Testis (tissue), 3 donors: ENCODE results near the gene BEAN1. TPM values are rescaled to one million over a fixed set of nuclear protein-coding genes. Genes with fewer than 3 reads are reported as not detected.

ENCODE experiments used
- DNase-seq: peaks from one replicate; pipeline ENCODE4 v3.0.0-alpha.2; 2019
- H3K27ac ChIP-seq, 2 donors: fragments of 200-600 bp; sonication (generic); one replicate each; pipeline ENCODE4 v1.5.1; 2019
- H3K27me3 ChIP-seq: fragments of 200-600 bp; sonication (generic); one replicate; pipeline ENCODE4 v1.5.1; 2019
- H3K36me3 ChIP-seq: fragments of 200-600 bp; sonication (generic); one replicate; pipeline ENCODE4 v1.5.1; 2017; ENCODE audit warnings: low read depth; ENCODE audit errors: missing control alignments
- H3K4me1 ChIP-seq: fragments of 200-600 bp; sonication (generic); one replicate; pipeline ENCODE4 v1.5.1; 2019
- H3K4me3 ChIP-seq, 2 donors: fragments of 200-600 bp; sonication (generic); one replicate each; pipeline ENCODE4 v1.5.1; 2017 to 2019
- H3K9me3 ChIP-seq: fragments of 200-600 bp; sonication (generic); one replicate; pipeline ENCODE4 v1.5.1; 2017
- POLR2A ChIP-seq: fragments of 450-650 bp; IDR thresholded peaks from one replicate; pipeline ENCODE4 v1.6.1; 2017; ENCODE audit warnings: antibody characterized with exemption, mild to moderate bottlenecking, moderate library complexity
- WGBS, 2 donors: methylation state at CpG; one replicate each; pipeline ENCODE4 v1.1.5; 2018; 5-methylcytosine and 5-hydroxymethylcytosine counted together
- intact Hi-C: fragments of 100-400 bp; cut with DNase I; formaldehyde crosslinking; loops from one replicate; pipeline ENCODE4 v1.15.1; 2023; ENCODE audit warnings: low total_unique reads
- polyA plus RNA-seq: library from polyadenylated mRNA; stranded (reverse); fragments of 350-450 nt; fragmentation: Illumina TruSeq; extraction: RNeasy Lipid Tissue Mini Kit (QIAGEN cat#74804); gene quantifications from one replicate; pipeline ENCODE4 v1.2.3, GENCODE V29; 2014; ENCODE audit warnings: low read depth, low replicate concordance; ENCODE audit not compliant: insufficient read depth
- total RNA-seq, 2 donors: library from RNA; depleted of rRNA; stranded (reverse); fragments of >200 nt; gene quantifications; one replicate each; pipeline ENCODE4 v1.2.3, GENCODE V29; 2016
- TF ChIP-seq, protein P1 (sequence below), 3 experiments: fragments of 450-650 bp in 2 of 3; fragments of 200-600 bp in 1 of 3; sonication (generic) in 1 of 3; IDR thresholded peaks; one replicate each; pipeline ENCODE4 v1.5.1; 2016 to 2019; ENCODE audit warnings: antibody characterized with exemption in 3 of 3, mild to moderate bottlenecking in 2 of 3, moderate library complexity in 1 of 3

Gene BEAN1
- total and polyA plus RNA-seq, 3 donors from 2014 or later: 4.2 to 18.0 (median 6.1) TPM

DNA sequence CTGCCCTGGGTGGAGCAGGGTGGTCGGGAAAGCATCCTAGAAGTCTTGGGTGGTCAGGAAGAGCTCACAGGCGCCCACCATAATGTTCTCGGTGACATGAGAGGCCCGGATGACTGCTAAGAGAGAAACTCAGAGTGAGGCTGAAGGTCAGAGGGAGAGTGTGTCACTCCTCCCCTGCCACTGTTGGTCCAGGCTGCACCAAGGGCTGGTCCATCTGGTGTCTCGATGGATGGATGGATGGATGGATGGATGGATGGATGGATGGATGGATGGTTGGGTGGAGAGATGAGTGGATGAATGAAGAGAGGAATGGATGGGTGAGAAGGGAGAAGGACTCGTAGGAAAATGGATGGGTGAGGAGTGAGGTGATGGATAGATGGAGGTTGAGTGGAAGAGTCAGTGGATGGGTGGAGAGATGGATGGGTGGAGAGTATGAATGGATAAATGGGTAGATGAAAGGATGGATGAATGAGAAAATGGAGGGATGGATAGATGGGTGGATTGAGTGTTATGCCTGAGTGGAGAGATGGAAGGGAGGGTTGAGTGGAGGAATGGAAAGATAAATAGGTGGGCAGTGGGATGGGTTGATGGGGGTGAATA lies 43.0 kb downstream of the BEAN1 start:
- intact Hi-C loops: loop anchor here (10.0 kb wide), 1 partner anchor 65 kb away; no protein-coding TSS in a partner anchor

GRCh38 chr16:66470556-66470955 lies 43.5 kb downstream of the BEAN1 start:
- TF ChIP-seq POLR2A: no peak
- TF ChIP-seq, protein P1, sequence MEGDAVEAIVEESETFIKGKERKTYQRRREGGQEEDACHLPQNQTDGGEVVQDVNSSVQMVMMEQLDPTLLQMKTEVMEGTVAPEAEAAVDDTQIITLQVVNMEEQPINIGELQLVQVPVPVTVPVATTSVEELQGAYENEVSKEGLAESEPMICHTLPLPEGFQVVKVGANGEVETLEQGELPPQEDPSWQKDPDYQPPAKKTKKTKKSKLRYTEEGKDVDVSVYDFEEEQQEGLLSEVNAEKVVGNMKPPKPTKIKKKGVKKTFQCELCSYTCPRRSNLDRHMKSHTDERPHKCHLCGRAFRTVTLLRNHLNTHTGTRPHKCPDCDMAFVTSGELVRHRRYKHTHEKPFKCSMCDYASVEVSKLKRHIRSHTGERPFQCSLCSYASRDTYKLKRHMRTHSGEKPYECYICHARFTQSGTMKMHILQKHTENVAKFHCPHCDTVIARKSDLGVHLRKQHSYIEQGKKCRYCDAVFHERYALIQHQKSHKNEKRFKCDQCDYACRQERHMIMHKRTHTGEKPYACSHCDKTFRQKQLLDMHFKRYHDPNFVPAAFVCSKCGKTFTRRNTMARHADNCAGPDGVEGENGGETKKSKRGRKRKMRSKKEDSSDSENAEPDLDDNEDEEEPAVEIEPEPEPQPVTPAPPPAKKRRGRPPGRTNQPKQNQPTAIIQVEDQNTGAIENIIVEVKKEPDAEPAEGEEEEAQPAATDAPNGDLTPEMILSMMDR (IDR thresholded peaks at IDR 0.05): no peak
- H3K27me3 ChIP-seq: no peaks in the 10 kb centered on the region
- H3K36me3 ChIP-seq: no peaks in the 10 kb centered on the region
- intact Hi-C loops: loop anchor here (10.0 kb wide), 1 partner anchor 66 kb away; no protein-coding TSS in a partner anchor
- no peak overlapping the region for H3K4me3 ChIP-seq
- H3K27ac ChIP-seq: no peak overlapping the region
- DNase-seq: no peak
- no peaks in the 10 kb centered on the region for H3K9me3 ChIP-seq
- no peaks in the 10 kb centered on the region for H3K4me1 ChIP-seq
- 74 to 83% methylated on average over 2 of the region's 2 CpGs for WGBS, 2 donors

More for the DNA sequence above, 43.0 kb downstream of the BEAN1 start:
- H3K36me3 ChIP-seq: no peaks in the 10 kb centered on the region
- TF ChIP-seq, protein P1 (IDR thresholded peaks at IDR 0.05): no peak
- no peak for TF ChIP-seq POLR2A
- no peak for DNase-seq
- WGBS, 2 donors: 78 to 96% methylated on average over 6 of the region's 6 CpGs
- H3K27ac ChIP-seq: no peak overlapping the region
- no peaks in the 10 kb centered on the region for H3K4me1 ChIP-seq
- no peaks in the 10 kb centered on the region for H3K9me3 ChIP-seq
- H3K4me3 ChIP-seq: no peak overlapping the region
- no peaks in the 10 kb centered on the region for H3K27me3 ChIP-seq

DNA sequence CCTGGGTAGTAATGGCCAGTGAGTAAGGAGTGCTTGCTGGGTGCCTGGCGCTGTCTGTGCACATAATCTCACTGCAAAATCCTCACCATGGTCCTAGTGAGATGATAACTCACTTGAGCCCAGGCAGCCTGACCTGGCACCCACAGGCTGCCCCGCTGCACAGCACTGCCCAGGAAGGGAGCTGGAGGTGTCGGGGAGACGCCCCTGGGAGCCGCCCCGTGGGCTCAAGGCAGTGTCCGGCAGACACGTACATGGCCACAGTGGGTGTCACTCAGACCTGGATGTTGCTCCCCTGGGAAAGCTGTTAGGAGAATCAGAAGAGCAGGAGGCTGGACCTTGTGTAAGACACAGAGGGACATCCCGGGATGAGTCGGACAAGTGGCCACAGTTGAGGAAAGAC lies 44.2 kb downstream of the BEAN1 start:
- H3K9me3 ChIP-seq: no peaks in the 10 kb centered on the region
- DNase-seq: no peak
- H3K27ac ChIP-seq: no peak overlapping the region
- intact Hi-C loops: loop anchor here (10.0 kb wide), 1 partner anchor 66 kb away; no protein-coding TSS in a partner anchor
- H3K36me3 ChIP-seq: no peaks in the 10 kb centered on the region
- no peak overlapping the region for H3K4me3 ChIP-seq
- no peak for TF ChIP-seq POLR2A
- TF ChIP-seq, protein P1 (IDR thresholded peaks at IDR 0.05): no peak
- no peaks in the 10 kb centered on the region for H3K27me3 ChIP-seq
- 96 to 98% methylated on average over 10 of the region's 10 CpGs for WGBS, 2 donors
- H3K4me1 ChIP-seq: no peaks in the 10 kb centered on the region

GRCh38 chr16:66471716-66472393 lies 44.8 kb downstream of the BEAN1 start:
- H3K27ac ChIP-seq: no peak overlapping the region
- intact Hi-C loops: loop anchor here (10.0 kb wide), 1 partner anchor 67 kb away; no protein-coding TSS in a partner anchor
- TF ChIP-seq, protein P1 (IDR thresholded peaks at IDR 0.05): no peak
- TF ChIP-seq POLR2A: no peak
- H3K4me3 ChIP-seq: no peak overlapping the region
- H3K4me1 ChIP-seq: no peaks in the 10 kb centered on the region
- no peaks in the 10 kb centered on the region for H3K36me3 ChIP-seq
- no peaks in the 10 kb centered on the region for H3K27me3 ChIP-seq
- DNase-seq: no peak
- WGBS, 2 donors: 94 to 95% methylated on average over 10 of the region's 10 CpGs
- no peaks in the 10 kb centered on the region for H3K9me3 ChIP-seq
